OCI-M1 (cell line): Measurements from ENCODE around the gene ALOXE3.
"Not testable (repeated sequence)": the region's sequence is repeated elsewhere in the genome, so short reads cannot be mapped to it uniquely, and the experiment has no call there.

ENCODE experiments used
- DNase-seq: peaks from one replicate; lab custom pipeline; 2025; lab: John Stamatoyannopoulos, UW

Gene ALOXE3

DNA sequence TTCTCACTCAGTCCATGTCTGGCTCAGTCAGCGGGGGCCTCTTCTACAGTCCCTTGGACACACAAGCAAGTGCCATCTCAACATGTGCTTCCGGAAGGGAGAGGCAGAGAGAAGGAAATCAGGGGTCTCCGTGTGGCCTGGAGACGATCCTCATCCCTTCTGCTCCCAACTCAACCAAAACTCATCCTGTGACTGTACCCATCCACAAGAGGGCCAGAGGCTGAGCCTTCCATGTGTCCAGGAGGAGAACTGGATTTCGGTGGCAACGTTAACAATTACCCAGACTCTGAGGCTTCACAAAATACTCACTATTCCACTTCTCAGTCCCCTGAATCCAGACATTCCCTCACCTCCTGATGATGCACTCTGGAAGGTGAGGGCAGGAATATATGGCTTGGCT, 23.0 kb downstream of the ALOXE3 start:
- no peak for DNase-seq

DNA sequence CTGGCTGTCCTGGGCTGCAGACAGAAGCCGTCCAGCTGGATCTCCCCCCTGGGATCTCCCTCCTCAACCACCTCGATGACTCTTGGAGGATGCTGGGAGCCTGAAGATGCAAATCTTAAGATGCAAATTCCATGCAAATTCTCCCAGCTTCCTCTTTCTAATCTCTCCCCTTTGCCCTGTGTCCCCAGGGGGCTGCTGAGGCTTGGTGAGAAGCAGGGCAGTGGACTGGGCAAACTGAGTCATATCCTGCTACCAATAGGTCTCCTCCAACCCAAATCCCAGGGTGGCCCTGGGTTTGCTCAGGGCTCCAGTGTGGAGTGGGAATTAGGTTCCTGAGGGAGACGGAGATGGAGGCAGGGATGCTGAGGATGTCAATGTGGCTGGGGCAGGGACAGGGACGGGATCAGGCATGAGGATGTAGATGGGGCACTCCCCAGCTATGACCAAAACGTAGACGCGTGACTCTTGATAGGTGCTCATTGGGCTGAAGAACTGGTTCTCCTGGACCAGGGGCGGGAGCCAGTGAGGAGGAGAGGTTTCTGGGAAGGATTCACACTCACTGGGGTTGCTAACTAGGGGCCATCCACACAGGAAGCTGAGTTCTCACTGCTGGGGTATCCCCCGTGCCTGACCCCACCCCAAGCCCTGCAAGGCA, 27.2 kb downstream of the ALOXE3 start:
- no peak for DNase-seq

DNA sequence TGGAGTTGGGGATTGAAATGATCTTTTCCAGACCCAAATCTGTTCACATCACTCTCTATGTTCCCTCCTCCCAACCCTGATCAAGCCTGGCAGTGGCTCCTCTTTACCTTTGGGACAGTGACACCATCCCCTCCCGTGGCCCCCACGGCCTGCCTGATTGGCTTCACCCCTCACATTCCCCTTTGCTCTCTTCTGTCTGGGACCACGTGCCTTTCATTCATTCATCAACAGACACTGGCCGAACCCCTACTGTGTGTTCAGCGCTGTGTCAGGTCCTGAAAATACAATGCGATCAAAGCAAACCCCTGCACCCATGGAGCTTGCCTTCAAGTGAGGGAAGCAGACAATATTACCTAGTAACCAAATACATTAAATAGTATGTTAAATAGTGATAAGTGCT, 28.6 kb downstream of the ALOXE3 start:
- no peak for DNase-seq

DNA sequence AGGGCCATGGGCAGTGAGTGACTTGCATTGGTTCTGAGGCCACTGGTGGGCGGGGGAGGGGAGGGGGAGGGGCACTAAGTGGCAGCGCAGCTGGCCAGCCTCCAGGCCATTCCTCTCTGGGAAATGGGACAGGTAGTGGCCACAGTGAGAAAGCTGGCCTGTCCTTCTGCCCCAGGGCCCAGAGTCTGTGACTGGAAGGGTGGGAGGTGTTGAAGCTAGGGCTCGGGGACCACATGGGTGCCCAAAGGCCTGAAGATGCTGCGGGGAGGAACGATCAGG, 30.4 kb downstream of the ALOXE3 start:
- no peak for DNase-seq

DNA sequence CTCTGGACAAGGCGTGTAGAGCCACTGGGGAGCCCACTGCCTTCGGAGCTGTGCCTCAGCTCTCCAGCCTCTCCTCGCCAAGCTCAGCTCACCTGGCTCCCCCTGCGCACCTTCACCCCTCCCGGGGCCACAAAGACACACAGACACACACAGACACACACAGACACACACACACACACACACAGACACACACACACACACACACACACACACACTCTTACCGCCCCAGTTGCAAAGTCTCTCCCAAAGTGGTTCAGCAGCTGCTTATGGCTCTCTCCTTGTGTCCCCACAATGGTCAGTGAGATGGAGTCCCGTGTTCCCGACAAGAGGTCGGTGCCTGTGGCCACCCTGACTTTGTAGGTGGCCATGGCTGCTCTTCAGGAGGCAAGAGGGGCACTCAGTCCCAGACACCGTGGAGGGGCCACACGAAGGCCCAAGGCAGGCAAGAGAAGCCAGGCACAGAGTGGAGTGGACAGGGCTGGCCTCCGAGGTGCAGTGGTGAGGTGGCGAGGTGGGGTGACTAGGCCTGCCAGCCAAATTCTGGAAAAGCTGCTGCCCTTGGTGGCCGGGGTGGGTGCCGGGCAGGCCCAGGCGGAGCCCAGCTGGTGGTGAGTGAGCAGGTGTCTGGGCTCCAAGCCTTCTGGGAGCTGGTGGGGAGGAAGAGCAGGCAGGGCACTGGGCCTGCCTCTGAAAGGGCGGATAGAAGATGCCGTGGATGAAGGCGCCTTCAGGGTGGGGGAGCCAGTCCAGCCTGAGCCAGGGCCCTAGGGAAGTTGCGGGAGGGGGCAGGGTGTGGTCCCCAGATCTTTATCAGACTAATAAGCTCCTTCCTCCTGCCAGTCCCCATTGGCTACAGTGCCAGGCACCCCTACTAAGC, 31.0 kb downstream of the ALOXE3 start, which contains the start of gene ALOX12B:
Gene ALOX12B (minus strand): TSS at position 642 of the 877 bp plus-strand sequence. CDS start 274 bp downstream, at position 368.
- DNase-seq, result no peak

DNA sequence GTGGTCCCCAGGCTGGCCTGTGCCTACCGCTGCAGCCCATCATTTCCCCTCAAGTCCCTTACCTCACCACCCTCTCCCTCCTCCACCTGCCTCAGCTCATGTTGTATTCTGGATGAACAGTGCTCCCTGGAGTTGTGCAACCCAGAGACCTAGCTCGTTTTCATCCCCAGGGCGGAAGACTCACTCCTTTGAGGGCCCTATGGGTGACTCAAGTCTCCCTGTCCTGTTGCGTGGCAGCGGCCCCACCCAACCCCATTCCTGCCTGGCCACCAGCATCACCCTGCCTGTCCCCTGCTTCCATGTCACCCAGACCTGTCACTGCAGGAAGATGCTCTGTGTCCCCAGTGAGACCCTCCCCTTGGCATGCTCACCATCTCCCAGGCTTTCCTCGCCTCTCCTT, 34.1 kb downstream of the ALOXE3 start:
- no peak for DNase-seq

DNA sequence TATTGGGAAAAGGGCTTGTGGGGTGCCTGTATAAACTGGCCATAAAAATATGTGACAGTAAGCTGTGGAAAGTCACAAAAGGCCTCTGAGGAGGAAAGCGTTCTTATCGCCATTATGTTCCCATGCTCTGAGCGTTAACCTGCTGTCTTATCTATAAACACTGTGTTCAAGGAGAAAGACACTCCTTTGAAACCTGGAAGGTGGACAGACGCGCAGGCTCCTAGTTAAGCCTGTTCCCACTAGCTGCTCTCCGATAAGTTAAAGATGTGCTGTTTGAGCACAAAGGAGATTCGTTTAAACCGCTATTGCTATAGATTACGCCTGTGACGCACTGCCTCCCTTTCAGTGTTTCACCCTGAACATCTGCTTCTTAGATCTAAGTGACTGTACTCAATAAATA, 36.0 kb downstream of the ALOXE3 start:
- no peak for DNase-seq

DNA sequence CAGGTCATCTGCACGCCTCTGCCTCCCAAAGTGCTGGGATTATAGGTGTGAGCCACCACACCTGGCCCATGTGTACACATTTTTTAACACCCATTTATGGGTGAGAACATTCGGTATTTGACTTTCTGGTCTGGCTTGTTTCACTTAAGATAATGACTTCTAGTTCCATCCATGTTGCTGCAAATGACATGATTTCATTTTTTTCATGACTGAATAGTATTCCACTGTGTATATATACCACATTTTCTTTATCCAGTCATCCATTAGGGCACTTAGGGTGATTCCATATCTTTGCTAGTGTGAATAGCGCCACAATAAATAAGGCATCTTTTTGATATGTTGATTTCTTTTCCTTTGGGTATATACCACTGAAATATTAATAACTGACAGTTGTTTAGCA, 36.4 kb downstream of the ALOXE3 start:
- DNase-seq, result no peak

DNA sequence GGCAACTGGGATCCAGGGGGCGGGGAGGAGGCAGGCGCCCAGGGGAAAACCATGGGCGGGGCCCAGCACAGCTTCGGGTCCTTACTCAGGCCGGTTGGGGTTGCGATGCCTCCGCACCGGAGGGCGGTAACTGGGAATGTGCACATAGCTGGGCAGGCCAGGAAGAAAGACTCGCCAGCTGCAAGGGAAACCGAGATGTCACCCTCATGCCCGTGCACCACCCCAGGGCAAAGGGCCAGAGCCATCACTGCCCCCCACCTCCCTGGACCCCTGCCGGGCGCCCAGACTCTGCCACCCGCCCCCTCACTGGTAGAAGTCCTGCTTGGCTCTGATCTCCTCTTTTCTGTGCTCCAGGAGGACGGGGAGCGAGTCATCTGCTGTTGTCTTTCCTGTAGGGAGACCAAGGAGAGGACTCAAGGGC, 37.5 kb downstream of the ALOXE3 start:
- no peak for DNase-seq

DNA sequence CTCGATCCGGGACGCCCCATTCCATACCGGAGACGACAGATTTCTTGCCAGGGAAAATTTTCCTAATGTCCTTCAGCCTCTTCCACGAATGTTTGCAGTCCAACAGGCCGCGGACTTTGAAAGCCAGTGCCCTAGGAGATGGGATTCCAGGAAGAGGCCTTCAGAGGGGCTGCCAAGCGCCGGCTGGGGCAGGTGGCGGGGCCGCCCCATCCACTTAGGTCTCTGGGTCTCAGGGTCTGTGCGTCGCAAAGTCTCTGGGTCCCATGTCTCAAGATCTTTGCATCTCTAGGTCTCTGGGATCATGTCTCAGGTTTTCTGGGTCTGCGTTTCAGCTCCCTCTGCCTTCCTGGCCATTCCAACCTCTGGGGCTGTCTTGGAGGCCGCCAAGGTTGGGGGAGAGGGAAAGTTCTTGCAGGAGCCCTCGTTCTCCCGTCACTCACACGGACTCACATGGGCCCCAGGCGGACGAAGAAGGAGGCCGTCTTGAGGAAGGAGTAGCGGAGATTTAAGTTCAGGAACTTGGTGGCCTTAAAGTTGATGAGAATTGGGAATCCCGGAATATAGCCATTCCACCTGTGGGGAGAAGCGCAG, 38.0 kb downstream of the ALOXE3 start:
- no peak for DNase-seq

DNA sequence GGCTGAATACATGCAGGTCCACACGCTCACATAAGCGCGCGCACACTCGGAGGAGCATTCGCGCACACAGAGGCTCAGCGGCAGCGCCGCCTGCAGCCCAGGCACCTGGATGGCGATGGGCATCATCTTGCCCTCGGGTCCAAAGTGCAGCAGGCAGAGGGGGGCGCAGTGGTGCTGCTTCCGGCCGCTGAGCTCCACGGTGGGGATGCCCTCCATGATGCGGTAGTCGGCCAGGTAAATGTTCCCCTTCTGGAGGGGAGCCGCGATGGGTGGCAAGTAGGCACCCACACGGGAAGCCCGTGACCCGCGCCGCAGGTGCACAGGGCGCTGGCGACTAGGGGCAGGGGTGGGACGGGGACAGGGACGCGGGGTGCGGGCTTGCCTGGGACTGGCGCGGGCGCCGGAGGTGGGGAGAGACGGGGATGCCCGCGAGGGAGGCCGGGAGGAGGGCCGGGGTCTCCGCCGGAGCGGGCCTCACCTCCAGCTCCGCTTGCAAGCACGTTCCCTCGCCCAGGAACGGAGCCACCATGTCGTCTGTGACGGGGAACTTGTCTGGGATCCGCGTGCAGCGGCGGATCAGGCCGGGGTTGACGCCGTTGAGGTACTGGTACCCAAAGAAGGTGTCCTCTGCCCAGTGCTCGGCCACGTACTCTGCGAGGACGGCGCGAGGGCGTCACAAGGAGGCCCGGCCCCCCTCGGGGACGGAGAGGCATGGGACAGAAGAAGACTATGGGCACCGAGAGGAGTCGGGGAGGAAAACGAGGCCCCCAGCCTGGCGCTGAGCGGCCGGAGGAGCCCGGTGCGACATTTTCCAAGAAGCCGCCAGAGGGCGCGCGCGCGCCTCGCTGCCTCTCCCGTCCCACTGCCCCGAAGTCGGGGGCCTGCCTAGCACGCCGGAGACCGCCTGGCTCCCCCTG, 38.8 kb downstream of the ALOXE3 start:
- DNase-seq, result peak; percentile 81

DNA sequence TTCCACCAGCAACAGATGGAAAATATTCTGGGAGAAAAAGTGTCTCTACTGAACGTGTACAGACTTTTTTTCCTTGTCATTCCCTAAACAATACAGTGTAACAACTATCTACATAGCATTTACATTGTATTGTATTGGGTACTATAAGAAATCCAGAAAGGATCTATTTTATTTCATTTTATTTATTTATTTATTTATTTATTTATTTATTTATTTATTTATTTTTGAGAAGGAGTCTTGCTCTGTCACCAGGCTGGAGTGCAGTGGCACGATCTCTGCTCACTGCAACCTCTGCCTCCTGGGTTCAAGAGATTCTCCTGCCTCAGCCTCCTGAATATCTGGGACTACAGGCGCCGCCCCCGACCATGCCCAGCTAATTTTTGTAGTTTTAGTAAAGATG, 40.4 kb downstream of the ALOXE3 start:
- not testable (repeated sequence) for DNase-seq

DNA sequence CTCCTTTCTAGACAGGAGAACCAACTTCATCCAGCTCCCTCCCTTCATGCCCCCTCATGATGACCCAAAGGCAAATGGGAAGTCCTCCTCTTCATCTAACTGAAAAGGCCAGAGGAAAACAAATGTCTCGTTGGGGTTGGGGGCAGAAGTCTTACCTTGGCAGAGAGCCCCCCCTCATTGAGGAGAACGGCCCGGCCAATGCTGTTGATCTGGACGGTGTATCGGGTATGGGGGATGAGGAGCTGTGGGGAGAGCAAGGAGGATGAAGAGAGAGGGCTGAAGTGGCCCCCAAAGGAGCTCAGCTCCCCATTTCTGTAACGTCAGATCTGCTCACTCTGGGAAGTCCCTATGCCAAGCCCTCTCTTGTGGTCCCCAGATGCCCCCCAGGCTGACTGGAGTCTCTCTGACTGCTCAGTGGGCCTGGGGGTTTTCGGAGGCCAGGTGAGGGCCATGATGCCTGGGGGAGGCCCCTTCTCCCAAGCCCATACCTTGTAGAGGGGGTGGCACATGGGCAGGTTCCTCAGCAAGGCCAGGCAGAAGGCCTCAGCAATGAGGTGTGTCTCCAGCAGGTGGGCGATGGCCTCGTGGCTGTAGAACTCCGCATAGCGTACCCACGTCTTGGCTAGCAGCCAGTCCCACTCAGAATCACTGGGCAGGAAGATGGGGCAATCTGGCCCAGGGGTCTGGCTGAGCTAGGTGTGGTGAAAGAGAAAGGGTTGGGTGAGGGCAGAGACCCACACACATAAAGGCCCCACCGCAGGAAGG, 41.6 kb downstream of the ALOXE3 start:
- no peak for DNase-seq

DNA sequence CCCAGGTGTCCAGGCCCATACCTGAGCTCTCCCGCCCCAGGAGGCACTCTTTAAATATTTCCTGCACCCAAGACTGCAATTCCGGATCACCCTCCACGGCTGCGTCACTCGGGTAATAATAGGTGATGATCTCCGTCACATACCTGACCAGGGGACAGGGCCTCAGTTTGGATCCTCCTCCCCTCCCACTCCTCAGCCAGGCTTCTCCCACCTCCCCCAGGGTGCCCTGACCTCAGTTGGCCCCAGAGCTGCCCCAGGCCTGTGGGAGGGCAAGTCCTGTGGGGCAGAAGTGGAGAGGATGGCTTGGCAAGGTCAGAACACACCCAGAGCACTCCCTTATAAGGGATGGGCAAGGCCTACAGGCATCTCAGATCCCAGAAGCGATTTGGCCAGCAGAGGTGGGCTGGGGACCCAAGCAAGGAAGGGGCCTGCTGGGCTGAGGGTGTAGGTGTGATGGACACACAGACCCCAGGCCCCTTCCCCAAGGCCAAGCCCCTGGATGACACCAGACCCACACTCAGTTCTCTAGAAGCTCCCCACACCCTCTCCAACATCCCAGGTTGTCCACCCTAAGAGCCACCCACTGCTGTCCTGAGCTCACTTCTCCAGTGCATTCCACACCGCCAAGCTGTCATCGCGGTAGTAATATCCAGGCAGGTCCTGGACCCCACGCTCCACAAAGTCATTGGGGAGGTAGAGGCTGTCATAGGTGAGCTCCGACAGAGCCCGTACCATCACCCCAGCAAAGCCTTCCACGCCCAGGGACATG, 42.6 kb downstream of the ALOXE3 start:
- DNase-seq, result no peak

DNA sequence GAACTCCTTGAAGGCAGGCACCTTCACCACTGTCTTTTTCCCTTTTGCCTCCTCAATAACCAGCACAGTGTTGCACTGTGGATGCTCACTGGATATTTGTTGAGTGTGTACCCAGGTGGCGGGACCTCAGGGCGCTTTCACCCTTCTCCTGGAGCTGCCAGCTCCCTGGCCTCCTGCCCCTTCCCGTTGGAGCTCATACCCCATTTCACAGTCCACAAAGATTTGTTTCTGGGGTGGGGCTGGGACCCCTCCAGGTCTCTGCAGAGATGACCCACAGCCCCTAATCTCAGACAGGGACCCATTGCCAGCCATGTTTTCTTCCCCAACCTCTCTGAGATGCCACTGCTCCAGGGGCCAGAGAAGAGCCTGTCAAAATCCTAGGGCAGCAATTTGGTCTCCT, 43.2 kb downstream of the ALOXE3 start:
- no peak for DNase-seq

DNA sequence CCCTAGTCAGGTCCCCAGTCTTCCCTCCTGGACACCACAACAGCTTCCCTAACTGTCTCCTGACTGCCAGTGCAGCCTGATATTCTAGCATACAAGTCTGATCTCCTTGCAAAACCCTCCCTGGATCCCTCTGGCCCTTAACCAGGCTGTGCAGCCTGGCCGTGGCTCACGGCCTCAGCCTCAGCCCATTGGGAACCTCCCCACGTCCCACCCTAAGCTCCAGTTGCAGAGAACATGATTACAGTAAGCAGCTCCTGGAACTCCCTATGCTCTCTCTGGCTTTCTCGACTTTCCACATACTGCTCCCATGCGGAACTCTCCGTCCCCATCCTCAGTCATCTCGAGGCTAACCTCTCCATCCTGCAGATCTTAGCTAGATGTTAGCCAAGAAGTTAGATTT, 43.8 kb downstream of the ALOXE3 start:
- DNase-seq, result no peak

DNA sequence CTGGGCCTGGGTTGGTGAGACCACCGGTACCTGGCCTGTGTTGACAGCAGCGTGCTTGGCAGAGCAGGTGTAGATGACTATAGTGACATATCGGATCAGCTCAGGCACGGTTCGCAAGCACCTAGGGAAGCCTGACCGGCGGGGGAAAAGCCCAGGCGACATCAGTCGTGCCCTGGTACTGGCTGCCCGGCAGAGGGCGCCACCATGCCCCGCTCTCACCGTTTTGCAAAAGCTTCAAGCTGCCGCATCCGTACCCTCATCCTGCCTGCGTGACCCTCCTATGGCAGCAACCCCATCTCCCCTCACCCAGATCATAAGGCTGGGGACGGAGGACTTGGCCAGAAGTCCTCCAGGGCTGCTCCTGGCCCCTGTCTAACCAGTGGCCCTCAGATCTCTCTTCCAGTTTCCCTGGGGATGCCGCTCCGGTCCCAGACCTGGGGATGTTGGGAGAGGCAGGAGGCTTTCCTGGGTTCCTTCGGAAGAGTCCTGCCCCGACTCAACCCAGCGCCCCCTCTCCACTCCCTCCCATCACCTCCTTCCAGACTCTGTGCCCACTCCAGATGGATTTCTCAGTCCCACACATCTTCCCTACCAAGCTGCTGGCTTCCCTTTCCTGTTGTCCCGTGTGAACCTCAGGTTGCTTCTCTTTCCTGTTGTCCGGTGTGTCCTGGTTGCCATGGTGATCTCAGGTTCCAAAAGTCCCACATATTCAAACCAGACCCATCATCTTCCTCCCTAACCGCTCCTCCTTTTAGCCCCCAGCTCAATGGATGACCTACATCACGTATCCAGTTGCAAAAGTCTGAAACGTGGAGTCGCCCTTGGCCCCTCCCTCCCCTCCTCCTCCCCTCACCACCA, 44.5 kb downstream of the ALOXE3 start:
- peak; percentile 81 for DNase-seq

DNA sequence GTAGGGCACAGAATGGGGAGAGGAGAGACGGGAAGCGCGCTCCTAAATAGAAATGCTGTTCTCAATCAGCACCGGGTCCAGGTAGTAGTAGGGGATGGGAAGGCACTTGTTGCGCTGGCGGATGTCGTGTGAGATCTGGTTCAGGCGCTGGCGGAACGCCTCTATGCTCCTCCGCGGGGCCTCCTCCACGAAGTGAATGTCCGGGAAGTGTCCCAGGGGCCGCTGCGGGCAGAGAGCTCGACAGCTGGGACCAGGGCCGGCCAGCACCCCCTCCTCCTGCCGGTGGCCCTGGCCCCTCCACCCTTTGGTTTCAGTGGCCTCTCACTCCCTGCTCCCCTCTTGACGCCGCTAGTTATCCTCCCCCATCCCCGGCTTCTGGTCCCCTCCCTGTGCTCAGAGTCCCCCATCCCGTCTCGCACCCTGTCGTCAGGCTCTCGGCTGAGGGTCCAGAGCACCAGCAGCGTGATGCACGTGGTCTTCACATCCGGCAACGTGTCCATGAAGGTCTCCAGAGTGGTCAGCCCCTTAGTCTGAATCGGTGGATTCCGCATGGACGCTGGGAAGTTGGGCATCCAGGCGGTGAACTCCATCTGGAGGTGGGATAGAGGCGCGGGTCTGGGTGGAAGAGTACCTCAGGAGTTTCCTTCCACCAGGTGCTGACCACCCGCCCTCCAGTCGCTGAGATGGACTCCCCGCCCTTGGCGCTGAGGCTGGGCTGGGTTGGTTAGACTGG, 45.4 kb downstream of the ALOXE3 start:
- DNase-seq, result no peak

DNA sequence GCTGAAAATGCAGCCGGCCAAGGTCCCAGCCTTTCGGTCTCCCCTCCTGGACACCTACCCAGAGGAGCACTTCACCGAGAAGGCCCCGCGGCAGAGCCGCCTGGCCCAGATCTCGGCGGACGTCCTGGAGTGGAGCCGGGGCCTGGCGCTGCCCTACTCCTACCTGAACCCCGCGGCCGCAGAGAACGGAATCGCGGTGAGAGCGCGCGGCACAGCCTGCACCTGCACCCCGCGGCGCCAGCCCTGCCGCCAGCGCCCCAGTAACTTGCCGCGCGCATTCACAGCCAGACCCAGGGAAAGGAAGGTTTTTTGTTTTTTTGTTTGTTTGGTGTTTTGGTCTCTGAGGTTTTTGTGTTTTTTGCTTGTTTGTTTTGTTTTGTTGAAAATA, 46.0 kb downstream of the ALOXE3 start:
- DNase-seq, result no peak
